Activated CD4-positive, alpha-beta memory T cell treated with anti-CD3 and anti-CD28 coated beads for 36 hours (primary cell): ENCODE results near the gene DYNLT1. TPM values are rescaled to one million over a fixed set of nuclear protein-coding genes. Genes with fewer than 3 reads are reported as not detected.

Experiments used
- CTCF ChIA-PET: fragments of 350-600 bp; sonication (Branson Sonifier 250); formaldehyde crosslinking; loops from one replicate; lab custom pipeline; 2021; ENCODE audit warnings: antibody characterized with exemption, inconsistent platforms; lab: Charles Lee
- POLR2A ChIA-PET: fragments of 350-600 bp; sonication (Branson Sonifier 250); formaldehyde crosslinking; loops from one replicate; lab custom pipeline; 2021; ENCODE audit warnings: antibody characterized with exemption; lab: Charles Lee
- DNase-seq: peaks from one replicate; pipeline ENCODE4 v3.0.0-alpha.2; 2020
- H3K27ac Mint-ChIP-seq: one replicate; pipeline ENCODE4 v1.8.0; 2021; ENCODE audit warnings: mixed read lengths
- H3K27me3 Mint-ChIP-seq: one replicate; pipeline ENCODE4 v1.8.0; 2021; ENCODE audit warnings: mixed read lengths
- H3K36me3 Mint-ChIP-seq: one replicate; pipeline ENCODE4 v1.8.0; 2021; ENCODE audit warnings: mixed read lengths
- H3K4me1 Mint-ChIP-seq: one replicate; pipeline ENCODE4 v1.8.0; 2021; ENCODE audit warnings: low read depth, mixed read lengths
- H3K4me3 Mint-ChIP-seq: one replicate; pipeline ENCODE4 v1.8.0; 2021; ENCODE audit warnings: mild to moderate bottlenecking, mixed read lengths
- H3K9me3 Mint-ChIP-seq: one replicate; pipeline ENCODE4 v1.8.0; 2021; ENCODE audit warnings: mixed read lengths
- intact Hi-C: fragments of 100-400 bp; cut with micrococcal nuclease; formaldehyde crosslinking; loops from one replicate; pipeline ENCODE4 v1.15.1; 2023
- total RNA-seq, 2 experiments: library from RNA; stranded (reverse); gene quantifications; one replicate each; pipeline ENCODE4 v1.2.3, GENCODE V29; 2021

The DYNLT1 gene
- total RNA-seq, 2 experiments from 2014 or later = 117 to 120 TPM

DNA sequence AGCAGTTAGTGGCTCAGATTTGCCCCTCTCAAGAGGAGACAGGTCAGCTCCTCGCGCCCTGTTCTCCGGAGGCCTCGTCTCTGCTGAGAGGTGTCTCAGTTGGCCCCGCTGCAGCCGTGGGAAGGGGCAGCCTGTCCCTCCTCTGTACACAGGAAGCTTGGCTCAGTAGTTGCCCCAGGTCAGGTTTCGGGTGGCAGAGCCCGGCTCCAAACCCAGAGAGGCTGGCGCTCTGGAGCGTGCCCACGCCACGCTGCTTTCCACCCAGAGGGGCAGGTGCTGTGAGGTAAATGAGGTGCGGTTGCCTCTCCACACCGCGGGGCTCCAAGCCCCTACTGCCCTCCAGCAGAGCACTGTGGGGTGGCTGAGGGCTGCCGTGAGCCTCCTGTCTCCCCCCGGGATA lies 16.0 kb downstream of the DYNLT1 start:
- Mint-ChIP-seq H3K4me3 (no peak overlapping the region), H3K27me3 (no peaks in the 10 kb centered on the region), H3K36me3 (peaks cover 61% of the 10 kb centered on the region), H3K9me3 (no peaks in the 10 kb centered on the region), H3K4me1 (peaks cover 38% of the 10 kb centered on the region), H3K27ac (peak overlapping the region; percentile 1)
- ChIA-PET POLR2A (interaction anchor here (0.6 kb wide), 1 partner anchor 10 kb away, joined by 3 read pairs; no protein-coding TSS in a partner anchor), CTCF (interaction anchor here (0.9 to 2.0 kb wide), 2 partner anchors 23 to 408 kb away, joined by 3 to 9 read pairs; no protein-coding TSS in a partner anchor)
- DNase-seq = peak; percentile 7
- intact Hi-C loops = no loop called here

DNA sequence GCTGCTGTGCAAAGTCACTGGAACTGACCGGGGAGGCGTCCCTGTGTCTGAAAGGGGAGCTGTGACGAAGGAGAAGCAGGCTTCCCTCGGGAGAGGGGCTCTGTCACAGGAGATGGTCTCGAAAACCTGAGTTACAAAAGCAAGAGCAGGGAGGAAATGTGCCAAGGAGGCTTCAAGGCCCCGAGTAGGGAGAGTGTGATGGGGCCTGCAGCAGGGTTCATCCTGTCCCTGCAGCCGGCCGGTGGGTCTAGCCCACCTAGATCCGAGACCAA lies 16.7 kb downstream of the DYNLT1 start:
- Mint-ChIP-seq H3K9me3 (no peaks in the 10 kb centered on the region), H3K36me3 (peaks cover 59% of the 10 kb centered on the region), H3K27me3 (no peaks in the 10 kb centered on the region), H3K4me3 (no peak overlapping the region), H3K4me1 (peaks cover 37% of the 10 kb centered on the region), H3K27ac (no peak overlapping the region)
- POLR2A ChIA-PET = no interaction called here
- DNase-seq = no peak
- intact Hi-C loops = no loop called here
- CTCF ChIA-PET = interaction anchor here (0.6 to 0.9 kb wide), 2 partner anchors 22 to 109 kb away, joined by 3 read pairs; no protein-coding TSS in a partner anchor

DNA sequence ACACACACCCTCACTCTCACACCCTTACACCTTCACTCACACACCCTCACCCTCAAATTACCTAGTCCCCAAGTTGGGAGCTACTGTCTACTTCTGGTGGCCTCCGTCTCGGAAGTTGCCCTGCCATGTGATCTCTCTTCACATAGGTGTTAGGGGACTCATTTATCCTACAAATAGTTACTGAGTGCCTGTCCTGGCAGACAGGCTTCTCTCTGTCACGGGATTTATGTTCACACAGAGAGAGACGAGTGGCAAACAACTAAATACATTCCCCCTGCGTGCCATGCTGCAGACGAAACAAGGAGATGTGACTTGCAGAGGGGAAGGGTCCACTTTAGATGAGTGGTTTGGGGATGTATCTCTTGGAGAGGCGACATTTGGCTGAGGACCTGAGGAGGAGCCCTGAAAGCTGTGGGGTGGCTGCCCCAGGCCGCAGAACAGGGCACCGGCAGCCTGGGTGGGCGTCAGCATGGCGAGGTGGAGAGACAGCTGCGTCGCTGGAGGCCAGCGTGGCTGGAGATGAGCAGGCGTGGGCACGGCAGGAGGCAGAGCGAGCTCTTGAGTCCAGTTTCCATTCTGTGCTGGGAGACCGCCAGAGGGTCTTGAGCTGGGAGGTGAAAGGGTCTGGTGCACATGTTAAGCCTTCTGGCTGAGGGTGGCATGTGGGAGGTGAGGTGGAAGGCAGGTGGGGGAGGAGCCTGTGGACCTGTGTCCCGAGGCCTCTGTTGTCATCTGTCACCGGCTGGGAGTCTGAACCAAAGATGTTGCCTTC lies 17.2 kb downstream of the DYNLT1 start:
- no peak for DNase-seq
- Mint-ChIP-seq H3K27ac (peak overlapping the region; percentile 73), H3K4me3 (no peak overlapping the region), H3K4me1 (peaks cover 40% of the 10 kb centered on the region), H3K9me3 (no peaks in the 10 kb centered on the region), H3K27me3 (no peaks in the 10 kb centered on the region), H3K36me3 (peaks cover 54% of the 10 kb centered on the region)
- ChIA-PET POLR2A (no interaction called here), CTCF (interaction anchor here (0.6 kb wide), 1 partner anchor 109 kb away, joined by 3 read pairs; no protein-coding TSS in a partner anchor)
- intact Hi-C loops = no loop called here

DNA sequence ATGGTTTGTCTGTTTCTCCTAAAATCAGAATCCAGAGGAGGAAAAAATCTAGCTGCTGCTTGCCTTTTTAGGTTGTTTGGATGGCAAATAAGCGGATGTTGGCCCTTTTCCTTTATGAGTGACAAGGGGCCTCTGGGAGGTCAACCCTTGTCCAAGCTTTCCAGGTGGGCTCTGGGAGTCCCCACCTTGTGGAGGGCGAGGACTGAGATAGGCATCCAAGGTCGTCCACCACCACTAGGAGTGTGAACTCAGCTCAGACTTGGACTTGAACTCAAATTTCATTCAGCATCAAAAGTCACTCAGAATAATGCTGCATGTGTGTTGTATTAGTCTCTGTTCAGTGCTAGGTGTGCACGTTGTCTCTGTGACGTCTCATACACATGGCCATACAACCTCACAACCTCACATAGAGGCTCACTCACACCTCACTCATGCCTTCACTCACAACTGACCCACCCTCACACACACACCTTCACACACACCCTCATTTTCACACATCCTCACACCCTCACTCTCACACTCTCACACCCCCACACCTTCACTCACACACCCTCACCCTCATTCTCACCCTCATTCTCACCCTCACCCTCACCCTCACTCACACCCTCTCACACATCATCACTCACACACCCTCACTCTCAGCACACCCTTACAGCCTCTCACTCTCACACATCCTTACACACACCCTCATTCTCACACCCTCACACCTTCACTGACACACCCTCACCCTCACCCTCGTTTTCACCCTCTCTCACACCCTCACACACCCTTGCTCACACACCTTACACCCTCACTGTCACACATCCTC lies 18.0 kb downstream of the DYNLT1 start:
- Mint-ChIP-seq H3K27me3 (no peaks in the 10 kb centered on the region), H3K4me1 (peaks cover 37% of the 10 kb centered on the region), H3K27ac (peak overlapping the region; percentile 73), H3K36me3 (peaks cover 51% of the 10 kb centered on the region), H3K9me3 (no peaks in the 10 kb centered on the region), H3K4me3 (no peak overlapping the region)
- POLR2A ChIA-PET = no interaction called here
- CTCF ChIA-PET = interaction anchor here (0.5 kb wide), 1 partner anchor 27 kb away, joined by 4 read pairs; no protein-coding TSS in a partner anchor
- intact Hi-C loops = no loop called here
- DNase-seq = no peak

DNA sequence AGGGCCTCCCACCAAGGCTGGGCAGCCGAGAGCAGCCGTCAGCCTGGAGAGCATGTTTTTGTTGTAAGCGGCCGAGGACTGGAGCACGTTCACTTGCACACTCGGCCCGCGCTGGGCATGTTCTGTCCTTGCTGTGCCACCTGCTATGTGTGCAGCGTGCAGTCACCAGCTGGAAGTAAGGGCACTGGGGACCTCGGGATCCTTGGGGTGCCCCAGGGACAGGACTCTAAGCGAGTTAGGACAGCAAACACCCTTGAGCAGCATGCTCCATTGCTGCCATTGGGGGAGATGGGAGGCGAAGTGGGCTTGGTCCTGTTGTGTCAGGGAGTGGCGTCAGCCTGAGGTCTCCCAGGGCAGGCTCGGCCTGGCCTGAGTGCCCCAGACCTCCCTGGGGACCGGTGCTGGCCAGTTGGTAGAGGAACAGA lies 18.6 kb downstream of the DYNLT1 start:
- H3K4me1 Mint-ChIP-seq = peaks cover 31% of the 10 kb centered on the region
- no peak for DNase-seq
- ChIA-PET CTCF (interaction anchor here (0.5 kb wide), 1 partner anchor 28 kb away, joined by 4 read pairs; no protein-coding TSS in a partner anchor), POLR2A (no interaction called here)
- peak overlapping the region; percentile 73 for H3K27ac Mint-ChIP-seq
- H3K4me3 Mint-ChIP-seq = no peak overlapping the region
- no peaks in the 10 kb centered on the region for H3K27me3 Mint-ChIP-seq
- intact Hi-C loops = no loop called here
- peaks cover 49% of the 10 kb centered on the region for H3K36me3 Mint-ChIP-seq
- no peaks in the 10 kb centered on the region for H3K9me3 Mint-ChIP-seq

DNA sequence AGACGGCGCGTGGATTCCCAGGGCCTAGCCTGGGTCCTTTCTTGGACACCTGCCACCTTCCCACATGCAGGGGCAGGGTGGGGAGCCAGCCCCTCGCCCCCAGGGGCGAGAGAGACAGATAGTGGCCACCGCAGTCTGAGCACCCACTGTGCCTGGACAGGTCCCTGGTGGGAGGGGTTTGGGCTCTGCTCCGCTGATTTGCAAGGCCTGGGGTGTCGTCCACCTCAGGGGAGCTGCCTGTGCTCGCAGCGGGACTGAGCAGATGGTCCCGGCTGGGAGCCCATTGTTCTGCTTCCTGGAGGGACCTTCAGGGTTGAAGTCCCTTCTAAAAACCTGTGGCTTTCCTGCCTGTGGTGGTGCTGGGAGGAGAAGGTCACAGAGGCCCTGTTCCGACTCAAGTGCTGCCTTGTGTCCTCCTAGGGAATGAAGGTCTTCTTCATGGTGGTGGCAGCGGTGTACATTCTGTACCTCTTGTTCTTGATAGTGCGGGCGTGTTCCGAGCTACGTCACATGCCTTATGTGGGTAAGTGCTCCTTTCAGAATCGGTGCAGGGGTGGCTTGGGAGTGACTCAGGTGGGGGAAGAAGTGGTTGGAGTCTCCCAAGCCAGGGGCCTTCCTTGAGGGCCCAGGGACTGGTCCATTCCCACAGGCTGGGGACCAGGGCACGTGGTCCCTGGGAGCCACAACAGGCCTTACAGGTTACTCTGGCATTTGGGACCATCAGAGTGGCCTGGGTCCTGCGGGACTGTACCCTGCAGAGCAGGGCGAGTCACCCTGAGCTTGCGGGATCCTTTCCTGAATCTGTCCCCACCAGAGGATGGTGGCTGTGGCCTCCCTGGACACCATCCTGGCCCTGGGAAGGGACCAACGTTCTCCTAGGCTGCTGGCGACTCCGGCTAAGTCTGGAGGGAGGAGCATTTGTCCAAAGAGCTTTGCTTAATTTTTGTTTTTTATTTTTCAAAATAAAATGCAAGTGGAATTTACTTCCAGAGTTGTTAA lies 19.6 kb downstream of the DYNLT1 start:
- H3K27ac Mint-ChIP-seq = peak overlapping the region; percentile 26
- POLR2A ChIA-PET = no interaction called here
- H3K4me1 Mint-ChIP-seq = peaks cover 26% of the 10 kb centered on the region
- no peaks in the 10 kb centered on the region for H3K27me3 Mint-ChIP-seq
- CTCF ChIA-PET = no interaction called here
- no peak overlapping the region for H3K4me3 Mint-ChIP-seq
- peaks cover 54% of the 10 kb centered on the region for H3K36me3 Mint-ChIP-seq
- no peaks in the 10 kb centered on the region for H3K9me3 Mint-ChIP-seq
- intact Hi-C loops = no loop called here
- DNase-seq = no peak

DNA sequence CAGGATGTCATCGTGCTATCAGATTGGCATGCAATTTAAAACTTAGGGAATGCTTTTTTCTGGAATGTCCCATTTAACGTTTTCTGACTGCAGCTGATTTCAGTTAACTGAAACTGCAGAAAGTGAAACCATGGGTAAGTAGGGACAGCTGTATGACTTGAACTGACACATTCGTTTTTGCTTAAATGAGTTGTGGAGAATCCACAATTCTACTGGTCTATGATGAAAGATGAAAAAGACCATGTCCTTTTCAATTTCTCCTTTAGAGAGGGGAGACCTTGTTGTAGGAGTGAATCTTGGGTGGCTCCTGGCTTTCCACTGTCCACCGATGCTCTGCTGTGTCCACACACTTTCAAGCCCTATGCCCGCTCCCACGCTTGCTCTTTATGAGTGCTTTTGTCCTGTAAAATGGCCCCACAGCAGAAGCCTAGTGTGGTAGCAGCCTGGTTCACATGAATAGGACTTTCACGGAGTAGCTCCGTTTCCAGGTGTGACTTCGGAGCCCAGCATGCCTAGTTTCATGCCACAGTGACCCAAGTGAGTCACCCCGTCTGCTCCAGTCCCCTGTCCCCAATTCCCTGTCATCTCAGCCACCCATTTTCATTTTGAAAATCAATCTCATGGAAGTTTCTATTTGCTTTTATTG lies 21.9 kb downstream of the DYNLT1 start:
- Mint-ChIP-seq H3K36me3 (peaks cover 44% of the 10 kb centered on the region), H3K27ac (peak overlapping the region; percentile 50), H3K4me1 (peaks cover 14% of the 10 kb centered on the region), H3K9me3 (no peaks in the 10 kb centered on the region), H3K27me3 (no peaks in the 10 kb centered on the region), H3K4me3 (no peak overlapping the region)
- no peak for DNase-seq
- CTCF ChIA-PET = no interaction called here
- intact Hi-C loops = no loop called here
- POLR2A ChIA-PET = no interaction called here

DNA sequence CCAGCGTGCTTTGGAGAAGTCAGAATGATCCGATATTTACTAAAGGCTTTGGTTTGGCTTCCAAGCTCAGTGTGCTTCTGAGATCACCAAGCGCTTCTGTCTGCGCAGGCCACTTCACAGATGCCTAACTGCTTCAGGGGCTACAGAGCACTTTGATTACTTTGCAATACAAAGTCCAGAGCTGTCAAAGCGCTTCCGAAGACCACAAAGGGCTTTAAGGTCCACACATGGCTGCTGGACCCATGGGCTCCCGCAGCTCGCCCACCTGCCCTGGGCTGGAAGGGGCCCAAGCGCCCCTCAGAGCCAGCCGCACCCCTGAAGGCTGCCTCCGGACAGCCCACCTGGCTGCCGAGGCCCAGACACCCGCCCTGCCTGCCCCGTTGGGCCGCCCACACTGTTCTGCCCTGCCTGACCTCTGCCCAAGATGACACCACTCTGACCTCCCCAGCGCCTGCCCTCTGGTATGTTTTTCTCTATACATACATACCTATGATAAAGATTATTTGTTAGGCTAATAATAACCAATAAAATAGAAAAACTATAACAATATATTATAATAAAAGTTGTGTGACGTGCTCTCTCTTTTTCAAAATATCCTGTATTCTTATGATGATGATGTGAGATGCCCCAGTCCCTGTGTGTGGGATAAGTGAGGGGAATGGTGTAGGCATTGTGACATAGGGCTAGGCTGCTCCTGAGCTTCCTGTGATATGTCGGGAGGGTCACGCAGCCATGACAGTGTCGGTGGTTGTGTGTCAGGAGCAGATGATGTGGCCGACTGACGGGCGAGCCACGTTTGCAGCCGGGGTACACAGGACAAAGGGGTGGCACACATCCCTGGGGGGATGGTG lies 22.6 kb downstream of the DYNLT1 start:
- ChIA-PET POLR2A (interaction anchor here (0.6 kb wide), 1 partner anchor 19 kb away, joined by 3 read pairs; no protein-coding TSS in a partner anchor), CTCF (interaction anchor here (1.0 to 1.4 kb wide), 2 partner anchors 70 to 401 kb away, joined by 5 to 8 read pairs; no protein-coding TSS in a partner anchor)
- Mint-ChIP-seq H3K9me3 (no peaks in the 10 kb centered on the region), H3K4me3 (no peak overlapping the region), H3K27me3 (no peaks in the 10 kb centered on the region), H3K27ac (no peak overlapping the region), H3K4me1 (peaks cover 17% of the 10 kb centered on the region), H3K36me3 (peaks cover 45% of the 10 kb centered on the region)
- DNase-seq = no peak
- intact Hi-C loops = no loop called here

DNA sequence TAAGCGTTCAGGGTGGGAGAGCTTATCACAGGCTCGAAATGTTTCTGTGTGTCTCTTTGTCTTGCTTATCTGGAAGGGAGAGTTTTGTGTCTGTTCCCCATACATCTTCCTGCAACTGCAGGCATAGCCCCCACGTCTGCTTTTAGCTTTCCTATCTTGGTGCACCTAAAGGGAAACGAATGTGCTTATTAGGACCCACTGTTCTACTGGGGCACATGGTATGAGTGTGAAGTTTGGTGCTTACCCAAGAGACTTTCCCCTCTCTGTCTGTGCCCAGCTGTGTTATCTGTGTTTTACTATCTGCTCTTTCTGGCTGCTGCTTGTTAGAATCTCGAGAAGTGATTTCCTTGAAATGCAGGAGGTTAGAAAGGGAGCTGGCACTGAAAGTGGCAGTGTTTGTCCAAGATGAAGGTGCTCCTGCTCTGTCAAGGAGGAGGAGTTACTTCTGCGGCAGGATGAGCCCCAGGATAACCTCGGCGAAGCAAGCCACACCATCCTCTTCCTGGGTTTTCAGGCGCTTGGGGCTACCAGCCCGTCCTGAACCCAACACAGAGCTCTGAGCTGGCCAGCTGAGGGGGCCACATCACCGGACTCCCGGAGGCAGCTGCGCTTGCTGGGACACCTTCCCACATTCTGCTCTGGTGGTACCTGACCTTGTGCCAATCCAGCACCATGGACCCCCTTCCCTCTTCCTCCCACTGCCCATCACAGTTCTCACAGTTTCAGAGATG lies 23.4 kb downstream of the DYNLT1 start:
- no peaks in the 10 kb centered on the region for H3K27me3 Mint-ChIP-seq
- CTCF ChIA-PET = interaction anchor here (1.0 to 1.4 kb wide), 3 partner anchors 17 to 400 kb away, joined by 3 to 8 read pairs (median 5); no protein-coding TSS in a partner anchor
- no peak for DNase-seq

More for the DNA sequence above, 23.4 kb downstream of the DYNLT1 start:
- Mint-ChIP-seq H3K4me1 (peaks cover 17% of the 10 kb centered on the region), H3K27ac (no peak overlapping the region), H3K9me3 (no peaks in the 10 kb centered on the region), H3K36me3 (peaks cover 44% of the 10 kb centered on the region), H3K4me3 (no peak overlapping the region)
- POLR2A ChIA-PET = interaction anchor here (0.6 kb wide), 1 partner anchor 18 kb away, joined by 3 read pairs; no protein-coding TSS in a partner anchor
- intact Hi-C loops = no loop called here
